Glomerular visceral epithelial cell (primary cell): ENCODE measurements around the gene FAM83D.
A peak's percentile ranks its signal among the peaks of the same experiment; 100 is the strongest.

Experiments used
- DNase-seq: peaks from one replicate; pipeline ENCODE4 v3.0.0-alpha.2; 2016; ENCODE audit errors: extremely low spot score

Gene FAM83D

DNA sequence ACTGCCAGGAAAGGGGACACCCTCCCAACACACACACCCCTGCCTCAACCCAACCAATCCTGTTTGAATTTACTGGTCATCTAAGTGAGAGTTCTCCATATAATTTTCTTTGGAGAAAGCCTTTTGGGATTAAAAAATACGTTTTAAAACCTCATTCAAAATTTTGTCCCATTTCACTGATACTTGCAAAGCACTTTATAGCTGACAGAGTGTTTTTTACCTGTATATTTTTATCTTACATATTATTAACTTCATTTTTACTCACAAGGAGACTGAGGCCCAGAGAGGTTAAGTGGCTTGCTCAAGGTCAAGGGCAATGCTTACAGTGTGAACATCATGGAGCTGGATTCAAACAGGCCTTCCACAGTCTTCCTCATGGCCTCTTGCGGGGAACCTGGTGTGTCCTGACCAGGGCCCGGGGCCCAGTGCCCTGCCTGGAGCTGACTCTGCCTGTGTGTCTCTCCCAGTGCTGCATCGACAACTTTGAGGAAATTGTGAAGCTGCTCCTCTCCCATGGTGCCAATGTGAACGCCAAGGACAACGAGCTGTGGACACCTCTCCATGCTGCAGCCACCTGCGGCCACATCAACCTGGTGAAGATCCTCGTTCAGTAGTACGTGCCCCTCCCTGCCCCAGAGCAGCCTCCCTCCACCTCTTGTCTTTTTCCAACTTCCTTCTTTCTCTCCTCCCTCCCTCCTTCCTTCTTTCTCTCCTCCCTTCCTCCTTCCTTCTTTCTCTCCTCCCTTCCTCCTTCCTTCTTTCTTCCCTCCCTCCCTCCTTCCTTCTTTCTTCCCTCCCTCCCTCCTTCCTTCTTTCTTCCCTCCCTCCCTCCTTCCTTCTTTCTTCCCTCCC is 30.9 kb upstream of the FAM83D start:
- DNase-seq, result no peak

DNA sequence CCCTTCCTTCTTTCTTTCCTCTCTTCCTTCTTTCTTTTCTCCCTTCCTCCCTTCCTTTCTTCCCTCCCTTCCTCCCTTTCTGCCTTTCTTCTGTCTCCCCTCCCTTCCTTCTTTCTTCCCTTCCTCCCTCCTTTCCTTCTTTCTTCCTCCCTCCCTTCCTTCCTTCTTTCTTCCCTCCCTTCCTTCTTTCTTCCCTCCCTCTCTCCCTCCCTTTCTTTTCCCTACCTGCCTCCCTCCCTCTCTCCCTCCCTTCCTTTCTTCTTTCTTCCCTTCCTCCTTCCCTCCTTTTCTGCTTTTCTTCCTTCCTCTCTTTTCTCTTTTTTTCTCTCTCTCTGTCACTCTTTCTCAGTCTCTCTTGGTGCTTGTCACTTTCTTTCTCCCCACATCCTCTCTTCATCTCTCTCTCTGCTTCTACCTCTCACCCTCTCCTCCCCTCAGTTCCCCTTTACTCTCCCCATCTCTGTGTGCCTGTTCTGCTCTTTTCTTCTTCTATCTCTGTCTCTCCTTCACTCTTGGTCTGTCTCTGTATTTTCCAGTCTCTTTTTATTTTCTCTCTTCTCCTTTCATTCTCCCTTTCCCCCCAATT is 30.1 kb upstream of the FAM83D start:
- DNase-seq, result no peak

DNA sequence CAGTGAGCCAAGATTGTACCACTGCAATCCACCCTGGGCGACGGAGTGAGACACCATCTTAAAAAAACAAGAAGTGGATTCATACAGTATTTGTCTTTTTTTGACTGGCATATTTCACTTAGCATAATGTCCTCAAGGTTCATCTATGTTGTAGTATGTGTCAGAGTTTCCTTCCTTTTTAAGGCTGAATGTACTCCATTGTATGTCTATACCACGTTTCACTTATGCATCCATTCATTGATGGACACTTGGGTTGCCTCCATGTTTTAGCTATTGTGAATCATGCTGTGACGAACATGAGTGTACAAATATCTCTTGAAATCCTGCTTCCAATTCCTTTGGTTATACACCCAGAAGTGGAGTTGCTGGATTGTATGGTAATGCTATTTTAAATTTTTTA is 28.9 kb upstream of the FAM83D start:
- DNase-seq, result no peak

DNA sequence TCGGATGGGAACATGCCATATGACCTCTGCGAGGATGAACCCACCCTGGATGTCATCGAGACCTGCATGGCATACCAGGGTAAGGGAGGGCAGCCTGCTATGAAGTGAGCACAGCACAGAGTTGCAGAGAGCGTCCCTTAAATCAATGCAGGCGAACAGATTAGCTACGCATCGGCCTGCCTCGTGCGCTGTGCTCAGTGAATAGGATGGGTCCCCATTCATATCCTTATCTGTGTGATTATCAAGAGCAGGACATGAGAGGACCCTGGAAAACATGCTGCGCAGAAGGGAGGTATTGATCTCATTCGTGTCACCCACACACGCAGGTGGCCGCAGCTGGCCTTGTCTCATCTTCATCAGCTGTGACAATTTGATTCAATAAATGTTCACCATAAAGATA is 25.6 kb upstream of the FAM83D start:
- DNase-seq, result no peak

DNA sequence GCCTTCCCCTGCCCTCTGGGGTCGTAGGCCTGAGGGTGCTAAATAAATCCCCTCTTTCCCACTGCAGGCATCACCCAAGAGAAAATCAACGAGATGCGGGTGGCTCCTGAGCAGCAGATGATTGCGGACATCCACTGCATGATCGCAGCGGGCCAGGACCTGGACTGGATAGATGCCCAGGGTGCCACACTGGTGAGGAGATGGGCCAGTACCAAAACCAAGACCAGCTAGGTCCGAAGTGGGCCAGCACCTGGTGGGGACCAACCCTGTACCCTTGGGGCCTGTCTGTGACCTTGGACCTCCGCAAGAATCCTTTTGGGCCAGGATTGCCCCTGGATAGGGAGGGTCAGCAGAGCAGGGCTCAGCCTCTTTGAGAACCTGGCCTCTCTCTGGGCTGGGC is 23.6 kb upstream of the FAM83D start:
- DNase-seq, result no peak

DNA sequence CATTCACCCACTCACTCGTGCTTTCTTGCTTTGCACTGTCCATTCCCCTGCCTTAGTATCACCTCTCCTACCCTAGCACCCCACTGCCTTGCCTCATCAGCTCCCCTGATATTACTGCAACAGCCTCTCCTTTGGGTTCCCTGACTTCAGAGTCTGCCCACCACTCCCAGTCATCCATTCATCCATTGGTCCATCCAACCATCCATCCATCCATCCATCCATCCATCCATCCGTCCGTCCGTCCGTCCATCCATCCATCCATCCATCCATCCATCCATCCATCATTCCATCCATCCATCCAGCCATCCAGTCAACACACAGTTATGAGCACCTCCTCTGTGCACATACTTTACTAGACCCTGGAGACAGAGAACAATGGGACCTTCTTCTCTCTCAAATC is 22.9 kb upstream of the FAM83D start:
- no peak for DNase-seq

DNA sequence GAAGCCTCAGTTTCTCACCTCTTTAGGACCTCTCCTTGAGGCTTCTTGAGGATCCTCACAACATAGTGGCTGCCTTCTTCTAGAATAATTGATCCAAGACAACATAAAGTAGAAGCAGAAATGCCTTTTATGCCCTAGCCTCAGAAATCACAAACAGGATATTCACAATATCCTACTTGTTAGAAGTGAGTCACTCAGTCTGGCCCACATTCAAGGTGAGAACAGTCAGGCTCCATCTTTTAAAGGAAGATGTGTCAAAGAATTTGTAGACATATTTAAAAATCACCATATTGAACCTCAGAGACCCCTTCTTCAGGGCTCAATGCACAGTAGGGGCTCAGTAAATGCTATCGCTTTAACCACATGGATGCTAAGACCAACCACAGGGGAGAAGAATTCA is 20.8 kb upstream of the FAM83D start:
- DNase-seq, result no peak

DNA sequence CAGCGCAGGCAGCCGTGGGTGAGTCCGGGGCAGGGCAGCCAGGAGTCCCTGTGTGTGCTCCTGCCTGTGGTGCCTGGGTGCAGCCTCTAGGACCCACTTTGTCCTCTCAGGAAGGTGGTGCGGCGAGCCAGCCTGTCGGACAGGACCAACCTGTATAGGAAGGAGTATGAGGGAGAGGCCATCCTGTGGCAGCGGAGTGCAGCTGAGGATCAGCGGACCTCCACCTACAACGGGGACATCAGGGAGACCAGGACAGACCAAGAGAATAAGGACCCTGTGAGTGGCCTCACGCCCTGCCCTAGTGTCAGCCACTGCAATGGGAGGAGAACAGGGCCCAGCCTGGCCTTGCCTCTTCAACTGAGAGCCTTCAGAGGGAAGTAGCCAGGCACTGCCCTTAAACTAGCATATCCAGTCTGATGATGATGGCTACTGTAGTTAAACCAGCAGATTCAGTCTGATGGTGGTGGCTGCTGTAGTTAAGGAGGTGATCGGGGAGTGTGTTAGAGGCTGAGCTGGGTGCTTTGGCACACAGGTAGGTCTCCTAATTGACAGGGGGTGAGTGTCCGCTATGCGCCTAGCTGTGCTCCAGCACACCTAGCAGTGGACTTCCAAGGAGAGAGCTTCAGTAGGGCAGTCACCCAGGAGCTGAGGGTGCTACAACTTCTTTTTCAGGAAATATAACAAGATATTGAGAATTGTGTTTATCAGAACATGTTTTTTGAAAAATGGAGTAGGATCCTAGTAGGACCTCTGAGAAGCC is 18.1 kb upstream of the FAM83D start:
- DNase-seq, result no peak

DNA sequence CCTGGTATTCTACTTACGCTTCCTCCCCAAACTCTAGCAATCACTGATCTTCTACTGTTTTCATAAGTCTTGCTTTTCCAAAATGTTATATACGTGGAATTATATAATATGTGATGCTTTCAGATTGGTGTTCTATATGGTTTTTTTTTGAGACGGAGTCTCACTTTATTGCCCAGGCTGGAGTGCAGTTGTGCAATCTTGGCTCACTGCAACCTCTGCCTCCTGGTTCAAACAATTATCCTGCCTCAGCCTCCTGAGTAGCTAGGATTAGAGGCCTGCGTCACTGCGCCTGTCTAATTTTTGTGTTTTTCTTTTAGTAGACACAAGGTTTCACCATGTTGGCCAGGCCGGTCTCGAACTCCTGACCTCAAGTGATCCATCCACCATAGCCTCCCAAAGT is 10.9 kb upstream of the FAM83D start:
- DNase-seq, result no peak

DNA sequence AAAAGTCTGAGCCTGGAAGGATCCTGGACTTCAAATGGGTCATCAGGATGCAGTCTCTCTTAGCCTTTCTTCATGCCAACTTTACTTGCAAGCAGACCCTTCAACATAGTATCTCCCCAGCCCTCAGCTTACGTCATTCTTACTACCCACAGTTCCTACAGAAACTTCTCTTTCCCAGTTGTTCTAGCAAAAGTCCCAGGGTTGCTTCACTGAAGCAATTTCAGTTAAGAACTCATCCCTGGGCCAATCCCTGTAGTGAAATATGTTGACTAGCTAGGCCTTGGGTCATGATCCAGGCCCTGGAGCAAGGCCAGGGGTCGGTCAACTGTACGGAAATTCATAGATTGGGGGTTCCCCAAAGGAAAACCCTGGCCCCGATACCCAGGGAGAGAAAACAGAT is 8.6 kb upstream of the FAM83D start:
- DNase-seq, result no peak

DNA sequence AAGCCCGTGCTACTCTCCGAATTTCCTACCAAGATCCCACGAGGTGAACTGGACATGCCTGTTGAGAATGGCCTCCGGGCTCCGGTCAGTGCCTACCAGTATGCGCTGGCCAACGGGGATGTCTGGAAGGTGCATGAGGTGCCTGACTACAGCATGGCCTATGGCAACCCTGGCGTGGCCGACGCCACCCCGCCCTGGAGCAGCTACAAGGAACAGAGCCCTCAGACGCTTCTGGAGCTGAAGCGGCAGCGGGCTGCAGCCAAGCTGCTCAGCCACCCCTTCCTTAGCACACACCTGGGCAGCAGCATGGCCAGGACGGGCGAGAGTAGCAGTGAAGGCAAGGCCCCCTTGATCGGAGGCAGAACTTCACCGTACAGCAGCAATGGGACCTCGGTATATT is 8.0 kb upstream of the FAM83D start:
- no peak for DNase-seq

DNA sequence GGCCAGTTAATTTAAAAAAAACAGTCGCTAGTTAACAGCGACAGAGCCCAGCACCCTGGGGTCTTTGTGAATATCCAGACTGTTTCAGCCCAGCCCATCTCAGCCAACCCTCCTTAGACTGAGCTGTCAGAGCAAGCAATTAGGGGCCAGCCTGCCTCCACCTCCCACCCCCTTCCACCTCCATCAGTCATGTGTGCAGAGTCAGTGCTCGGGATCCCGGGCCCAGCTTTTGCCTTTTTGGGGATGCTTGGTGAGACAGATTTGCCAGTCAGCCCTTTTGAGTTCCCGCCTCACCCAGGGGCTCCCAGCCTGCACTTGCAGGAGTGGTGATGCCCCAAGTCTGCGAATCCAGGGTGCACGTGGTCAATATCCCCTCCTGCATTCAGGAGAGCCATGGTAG is 6.5 kb upstream of the FAM83D start:
- no peak for DNase-seq

DNA sequence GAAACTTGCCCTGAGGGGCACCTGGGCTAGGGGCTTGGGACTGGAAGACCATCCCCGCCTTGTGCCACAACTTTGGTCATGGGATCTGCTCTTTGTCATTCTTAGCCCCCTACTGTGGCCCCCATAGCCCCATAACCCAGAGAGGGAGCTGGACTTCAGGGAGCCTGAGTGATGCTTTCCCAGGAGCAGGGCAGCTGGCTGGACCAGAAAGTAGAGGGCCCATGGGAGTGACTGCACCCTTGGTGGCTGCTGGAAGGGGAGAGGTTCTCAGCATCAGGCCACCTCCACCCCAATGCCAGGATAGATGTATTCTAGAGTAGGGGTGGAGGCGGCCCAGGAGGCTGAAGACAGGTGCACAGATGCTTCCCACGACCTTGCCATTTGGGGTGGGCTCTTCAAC is 5.8 kb upstream of the FAM83D start:
- no peak for DNase-seq

DNA sequence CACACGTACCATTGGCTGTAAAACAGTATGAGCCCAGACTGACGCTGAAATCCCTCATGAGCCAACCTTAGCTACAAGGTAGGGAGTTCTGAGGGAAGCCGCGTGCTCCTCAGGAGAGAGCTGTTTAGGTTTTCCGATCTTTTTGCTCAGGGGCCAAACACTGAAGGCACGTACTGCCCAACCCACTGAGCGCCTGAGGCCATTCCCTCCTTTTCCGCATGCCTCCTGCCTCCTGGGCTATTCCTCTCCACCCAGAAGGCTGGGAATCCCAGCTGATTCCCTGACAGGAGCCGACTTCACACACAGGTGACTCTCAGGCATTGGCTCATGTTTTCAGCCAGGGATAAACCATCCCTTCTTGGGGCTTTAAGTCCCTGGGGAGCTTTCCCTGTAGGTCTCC is 5.4 kb upstream of the FAM83D start:
- DNase-seq, result no peak

DNA sequence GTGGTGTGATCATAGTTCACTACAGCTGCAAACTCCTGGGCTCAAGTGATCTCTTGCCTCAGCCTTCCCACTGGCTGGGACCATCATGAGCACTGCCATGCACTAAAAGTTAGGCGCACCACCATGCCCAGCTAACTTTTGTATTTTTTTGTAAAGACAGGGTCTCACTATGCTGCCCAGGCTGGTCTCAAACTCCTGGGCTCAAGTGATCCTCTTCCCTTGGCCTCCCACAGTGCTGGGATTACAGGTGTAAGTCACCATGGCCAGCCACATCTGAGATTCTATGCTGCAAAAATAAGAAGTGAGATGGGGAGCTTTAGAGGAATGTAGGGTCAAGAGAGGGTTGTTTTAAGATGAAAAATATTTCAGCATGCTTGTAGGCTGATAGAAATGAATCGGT is 1.5 kb upstream of the FAM83D start:
- DNase-seq, result no peak

DNA sequence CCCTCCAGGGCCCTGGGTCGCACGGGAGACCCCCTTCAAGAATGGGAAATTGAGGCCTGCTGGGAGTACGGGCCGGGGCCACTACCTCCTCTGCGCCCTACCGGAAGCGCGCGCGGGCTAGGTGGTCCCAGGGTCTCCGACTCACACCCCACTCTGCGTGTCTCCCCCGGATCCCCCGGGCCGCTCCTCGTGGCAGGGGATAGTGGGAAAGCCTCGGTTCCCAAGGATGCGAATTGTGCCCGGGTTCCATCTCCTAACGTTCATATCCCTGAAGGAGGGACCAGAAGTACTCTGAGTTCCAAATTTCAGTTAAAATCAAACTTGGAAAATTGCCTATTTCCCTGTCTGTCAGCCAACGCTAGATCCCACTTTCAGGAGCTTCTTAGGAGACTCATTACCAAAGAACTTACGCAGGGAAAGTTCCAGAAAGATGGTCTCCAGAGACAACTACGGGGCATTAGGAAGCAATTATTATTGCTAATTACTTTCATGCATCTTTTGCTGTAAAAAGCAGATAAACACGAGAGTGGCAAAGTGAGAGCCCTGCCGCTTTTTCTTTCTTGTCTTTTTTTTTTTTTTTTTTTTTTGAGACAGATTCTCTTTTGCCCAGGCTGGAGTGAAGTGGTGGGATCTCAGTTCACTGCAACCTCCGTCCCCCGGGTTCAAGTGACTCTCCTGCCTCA is 858 bp downstream of the FAM83D start:
- DNase-seq, result no peak

DNA sequence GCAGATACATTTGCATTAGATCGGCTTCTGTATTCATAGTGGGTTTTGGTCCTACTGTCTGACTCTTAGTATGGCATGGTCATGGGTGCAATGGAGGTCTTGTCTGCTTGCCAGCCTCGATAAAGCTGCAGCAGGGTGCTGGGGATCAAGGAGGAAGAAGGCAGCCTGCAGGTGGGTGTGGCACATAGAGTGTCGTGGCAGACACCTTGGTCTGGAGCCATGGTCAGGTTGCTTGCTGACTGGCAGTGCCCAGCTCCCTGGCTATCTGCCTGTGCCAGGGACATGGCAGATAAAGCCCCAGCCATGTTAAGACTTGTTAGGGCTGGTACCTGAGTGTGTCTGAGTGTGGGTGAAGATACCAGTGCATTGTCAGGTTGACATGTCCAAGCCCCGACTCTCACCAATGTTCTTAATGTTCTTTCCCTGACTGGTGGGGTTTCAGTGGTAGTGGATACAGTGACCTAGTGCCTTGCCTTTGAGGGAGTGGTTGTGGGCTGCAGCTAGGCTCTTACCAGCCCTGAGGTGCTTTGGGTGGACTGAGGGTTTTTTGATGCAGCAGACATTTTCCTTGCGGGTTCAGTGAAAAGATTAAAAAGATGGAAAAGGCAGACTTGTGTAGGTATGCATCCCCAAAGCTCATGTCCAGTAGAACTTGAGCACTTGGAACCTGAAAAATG is 1.8 kb downstream of the FAM83D start:
- DNase-seq, result peak; percentile 31

DNA sequence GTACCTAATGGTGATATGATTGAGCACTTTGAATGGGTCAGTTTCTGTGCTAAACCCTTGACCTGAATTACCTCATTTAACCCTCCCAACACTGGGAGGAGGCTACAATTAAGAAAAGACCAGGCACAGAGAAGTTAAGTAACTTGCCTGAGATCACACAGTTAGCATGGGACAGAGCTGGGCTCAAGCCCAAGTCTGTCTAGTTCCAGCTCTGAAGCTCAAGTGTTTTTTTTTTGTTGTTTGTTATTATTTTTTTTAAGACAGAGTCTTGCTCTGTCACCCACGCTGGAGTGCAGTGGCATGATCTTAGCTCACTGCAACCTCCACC is 4.0 kb downstream of the FAM83D start:
- no peak for DNase-seq

DNA sequence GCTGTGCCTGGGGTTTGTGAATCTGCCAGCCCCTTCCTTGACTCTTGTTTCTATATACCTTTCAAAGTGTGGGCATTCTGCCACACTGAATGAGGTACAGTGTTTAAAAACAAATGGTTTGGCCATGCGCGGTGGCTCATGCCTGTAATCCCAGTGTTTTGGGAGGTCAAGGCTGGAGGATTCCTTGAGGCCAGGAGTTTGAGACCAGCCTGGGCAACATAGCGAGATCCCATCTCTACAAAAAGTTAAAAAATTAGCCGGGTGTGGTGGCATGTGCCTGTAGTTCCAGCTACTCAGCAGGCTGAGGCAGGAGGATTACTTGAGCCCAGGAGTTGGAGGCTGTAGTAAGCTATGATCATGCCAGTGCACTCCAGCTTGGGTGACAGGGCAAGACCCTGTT is 5.8 kb downstream of the FAM83D start:
- no peak for DNase-seq

DNA sequence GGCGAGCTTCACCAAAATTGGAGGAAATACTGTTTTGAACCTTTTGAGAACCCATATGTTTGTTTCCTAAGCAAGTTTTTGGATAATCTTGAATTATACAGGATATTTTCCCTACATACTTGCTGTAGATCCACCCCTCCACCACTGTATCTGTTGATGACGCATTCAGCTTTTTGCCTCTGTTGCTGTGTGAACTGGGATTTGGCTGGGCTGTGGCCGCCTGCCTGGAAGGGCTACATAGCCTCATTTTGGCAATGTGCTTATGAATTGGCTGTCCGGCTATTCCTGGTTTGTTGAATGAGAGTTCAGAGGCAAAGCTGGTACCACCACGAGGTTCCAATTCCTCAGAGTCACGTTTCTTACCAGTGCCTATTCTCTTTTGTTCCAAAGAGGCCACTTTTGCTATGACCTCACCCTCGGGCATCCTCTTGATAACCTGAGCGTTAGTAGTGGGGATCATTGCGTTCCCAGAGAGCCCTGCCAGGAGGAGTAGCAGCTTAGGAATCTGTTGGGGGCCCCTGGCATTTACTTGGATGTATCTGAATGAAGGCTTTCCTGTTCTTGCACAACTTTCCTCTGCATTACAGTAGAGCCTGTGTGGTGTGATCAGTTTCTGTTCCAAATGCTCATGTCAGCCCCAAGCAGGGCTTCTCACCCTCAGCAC is 6.4 kb downstream of the FAM83D start:
- no peak for DNase-seq

DNA sequence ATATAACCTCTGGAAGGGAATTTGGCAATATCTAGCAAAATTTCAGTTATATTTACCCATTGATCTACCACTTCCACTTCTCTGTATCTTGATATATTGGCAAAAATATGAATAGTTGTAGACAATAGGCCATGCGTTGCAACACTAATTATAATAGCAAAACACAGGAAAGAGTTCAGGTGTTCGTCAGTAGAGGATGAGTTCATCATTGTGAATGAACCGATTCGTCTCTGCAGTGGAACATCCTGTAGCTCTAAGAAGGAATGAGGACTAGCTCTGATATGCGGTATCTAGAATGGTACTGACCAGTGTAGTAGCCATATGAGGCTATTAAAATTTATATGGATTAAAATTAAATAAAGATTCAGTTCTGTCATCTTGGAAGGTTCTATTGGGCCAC is 8.3 kb downstream of the FAM83D start:
- no peak for DNase-seq

DNA sequence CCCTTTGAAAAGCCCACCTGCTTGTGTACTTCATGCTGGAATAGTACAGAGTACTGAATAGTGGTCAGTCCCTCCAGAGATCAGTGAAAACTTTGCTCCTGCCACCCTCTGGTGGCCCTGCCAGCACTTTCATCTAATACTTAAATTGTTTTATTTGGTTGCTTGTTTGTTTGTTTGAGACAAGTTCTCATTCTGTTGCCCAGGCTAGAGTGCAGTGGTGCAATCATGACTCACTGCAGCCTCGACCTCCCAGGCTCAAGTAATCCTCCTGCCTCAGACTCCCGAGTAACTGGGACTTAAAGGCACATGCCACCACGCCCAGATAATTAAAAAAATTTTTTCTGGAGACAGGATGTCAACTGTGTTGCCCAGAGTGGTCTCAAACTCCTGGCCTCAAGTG is 9.1 kb downstream of the FAM83D start:
- peak; percentile 25 for DNase-seq
